ENCODE measurements around the gene CEP131.

The CEP131 gene

DNA sequence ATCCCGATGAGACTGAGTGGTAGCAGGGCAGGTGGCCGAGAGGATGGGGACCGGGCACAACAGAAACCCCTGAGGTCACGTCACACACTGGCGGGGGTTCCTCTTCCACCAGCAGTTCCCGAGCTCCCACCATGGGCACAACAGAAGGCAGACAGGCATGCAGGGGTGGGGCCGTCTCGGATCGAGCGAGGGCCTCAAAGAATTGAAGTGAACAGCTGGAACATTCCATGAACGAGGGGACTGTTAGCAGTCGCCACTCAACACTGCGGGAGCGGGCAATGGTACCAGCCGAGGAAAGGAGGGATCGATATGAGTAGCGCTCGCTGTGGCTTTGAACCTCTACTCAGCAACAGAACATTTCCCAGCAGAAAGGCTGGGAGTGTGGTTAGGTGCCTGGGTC lies 5.3 kb downstream of the CEP131 start:
- CTCF ChIA-PET = no interaction called here
- no peak overlapping the region for H3K4me3 Mint-ChIP-seq

GRCh38 chr17:81213978-81214377 lies 8.8 kb downstream of the CEP131 start:
- H3K27ac Mint-ChIP-seq = no peak overlapping the region
- H3K36me3 Mint-ChIP-seq = peaks cover 1% of the 10 kb centered on the region
- no peaks in the 10 kb centered on the region for H3K9me3 Mint-ChIP-seq
- H3K27me3 Mint-ChIP-seq = no peaks in the 10 kb centered on the region
- CTCF ChIA-PET = no interaction called here
- no peak for DNase-seq
- H3K4me3 Mint-ChIP-seq = no peak overlapping the region
- no peaks in the 10 kb centered on the region for H3K4me1 Mint-ChIP-seq

More for the DNA sequence above, 5.3 kb downstream of the CEP131 start:
- no peak for DNase-seq
- Mint-ChIP-seq H3K27ac (no peak overlapping the region), H3K9me3 (no peaks in the 10 kb centered on the region), H3K36me3 (peaks cover 1% of the 10 kb centered on the region), H3K4me1 (peaks cover 9% of the 10 kb centered on the region), H3K27me3 (no peaks in the 10 kb centered on the region)

DNA sequence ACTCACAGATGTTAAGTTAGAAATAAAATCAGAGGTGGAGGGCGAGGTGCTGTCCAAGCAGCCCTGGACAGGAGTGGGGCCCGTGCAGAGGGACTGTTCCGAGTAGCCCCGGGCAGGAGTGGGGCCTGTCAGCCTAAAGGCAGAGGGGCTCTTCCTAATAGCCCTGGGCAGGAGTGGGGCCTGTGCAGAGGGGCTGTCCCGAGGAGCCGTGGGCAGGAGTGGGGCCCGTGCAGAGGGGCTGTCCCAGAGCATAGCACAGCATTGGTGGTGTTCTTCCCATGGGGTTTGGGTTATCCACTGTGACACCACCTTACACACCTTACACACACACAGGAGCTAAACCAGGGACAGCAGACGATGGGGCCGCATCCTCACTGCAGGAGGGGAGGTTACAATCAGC lies 10.4 kb downstream of the CEP131 start:
- no peak for DNase-seq
- no peak overlapping the region for H3K4me3 Mint-ChIP-seq
- H3K27ac Mint-ChIP-seq = no peak overlapping the region
- CTCF ChIA-PET = no interaction called here
- H3K27me3 Mint-ChIP-seq = no peaks in the 10 kb centered on the region
- H3K36me3 Mint-ChIP-seq = peaks cover 1% of the 10 kb centered on the region
- no peaks in the 10 kb centered on the region for H3K4me1 Mint-ChIP-seq
- H3K9me3 Mint-ChIP-seq = no peaks in the 10 kb centered on the region

DNA sequence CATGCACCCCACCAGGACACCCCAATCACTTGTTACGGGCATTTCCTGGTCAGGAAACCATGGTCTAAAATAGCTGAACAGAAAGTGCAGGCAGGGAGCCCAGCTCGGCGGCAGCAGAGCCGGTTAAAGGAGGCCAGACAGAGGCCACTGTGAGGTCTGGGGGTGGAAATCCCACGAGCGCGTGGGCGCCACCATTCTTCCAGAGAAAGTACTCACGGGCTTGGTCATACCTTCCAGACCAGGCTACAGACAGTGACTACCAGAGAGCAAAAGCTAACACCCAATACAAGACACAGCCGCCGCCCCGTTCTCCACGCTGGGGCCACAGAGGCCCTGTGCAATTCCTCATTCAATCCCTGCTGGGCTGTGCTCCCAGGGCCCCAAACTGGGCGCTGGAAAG lies 11.9 kb downstream of the CEP131 start:
- DNase-seq = no peak
- CTCF ChIA-PET = no interaction called here
- H3K9me3 Mint-ChIP-seq = no peaks in the 10 kb centered on the region
- H3K36me3 Mint-ChIP-seq = peaks cover 1% of the 10 kb centered on the region
- no peaks in the 10 kb centered on the region for H3K27me3 Mint-ChIP-seq
- no peaks in the 10 kb centered on the region for H3K4me1 Mint-ChIP-seq
- no peak overlapping the region for H3K4me3 Mint-ChIP-seq
- H3K27ac Mint-ChIP-seq = no peak overlapping the region

DNA sequence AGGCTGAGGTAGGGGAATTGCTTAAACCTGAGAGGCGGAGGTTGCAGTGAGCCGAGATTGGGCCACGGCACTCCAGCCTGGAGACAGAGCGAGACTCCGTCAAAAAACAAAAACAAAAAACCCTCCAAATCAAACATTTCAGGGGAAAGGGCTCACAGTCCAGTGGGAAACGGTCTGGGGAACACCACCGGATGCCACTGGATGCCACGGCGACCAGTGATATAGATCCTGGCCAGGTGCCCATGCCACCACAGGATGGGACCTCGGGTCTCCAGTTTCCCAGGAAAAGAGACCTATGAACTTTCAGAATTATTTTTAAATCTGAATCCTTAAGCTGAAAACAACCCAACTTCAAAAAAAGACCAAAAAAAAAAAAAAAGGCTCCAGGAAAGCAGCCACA lies 12.3 kb downstream of the CEP131 start:
- DNase-seq = no peak
- H3K27me3 Mint-ChIP-seq = no peaks in the 10 kb centered on the region
- H3K27ac Mint-ChIP-seq = no peak overlapping the region
- no peak overlapping the region for H3K4me3 Mint-ChIP-seq
- CTCF ChIA-PET = no interaction called here
- H3K4me1 Mint-ChIP-seq = no peaks in the 10 kb centered on the region
- H3K9me3 Mint-ChIP-seq = no peaks in the 10 kb centered on the region
- no peaks in the 10 kb centered on the region for H3K36me3 Mint-ChIP-seq

- no peaks in the 10 kb centered on the region for H3K9me3 Mint-ChIP-seq
- H3K27me3 Mint-ChIP-seq = no peaks in the 10 kb centered on the region
- no peak overlapping the region for H3K4me3 Mint-ChIP-seq
- no peak overlapping the region for H3K27ac Mint-ChIP-seq
- H3K36me3 Mint-ChIP-seq = no peaks in the 10 kb centered on the region
- H3K4me1 Mint-ChIP-seq = no peaks in the 10 kb centered on the region
- CTCF ChIA-PET = no interaction called here
- DNase-seq = no peak
These were observed 13.6 kb downstream of the CEP131 start for GRCh38 chr17:81209141-81209540.

DNA sequence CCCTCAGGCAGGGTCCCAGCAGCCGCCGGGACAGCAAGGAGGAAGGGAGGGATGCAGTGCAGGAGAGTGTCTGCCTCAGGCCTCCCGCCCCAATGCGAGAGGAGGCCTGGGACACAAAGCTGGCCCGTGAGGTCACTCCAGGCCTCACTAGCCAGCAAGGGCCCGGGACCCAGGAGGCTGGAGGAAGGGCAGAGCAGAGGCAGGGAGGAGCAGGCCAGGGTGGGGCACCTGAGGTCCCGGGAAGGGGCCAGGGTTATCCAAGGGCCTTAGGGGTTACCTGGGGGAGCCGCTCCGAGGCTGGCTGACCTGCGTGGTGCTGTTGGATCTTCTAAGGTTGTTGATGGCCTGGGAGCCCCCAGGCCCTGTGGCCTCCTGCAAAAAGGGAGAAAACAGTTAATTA lies 14.1 kb downstream of the CEP131 start:
- no peak overlapping the region for H3K4me3 Mint-ChIP-seq
- H3K36me3 Mint-ChIP-seq = no peaks in the 10 kb centered on the region
- DNase-seq = no peak
- CTCF ChIA-PET = no interaction called here
- H3K27me3 Mint-ChIP-seq = no peaks in the 10 kb centered on the region
- H3K9me3 Mint-ChIP-seq = no peaks in the 10 kb centered on the region
- no peaks in the 10 kb centered on the region for H3K4me1 Mint-ChIP-seq
- H3K27ac Mint-ChIP-seq = no peak overlapping the region

- no peaks in the 10 kb centered on the region for H3K27me3 Mint-ChIP-seq
- H3K27ac Mint-ChIP-seq = no peak overlapping the region
- no peak for DNase-seq
- H3K36me3 Mint-ChIP-seq = no peaks in the 10 kb centered on the region
- no peaks in the 10 kb centered on the region for H3K9me3 Mint-ChIP-seq
- CTCF ChIA-PET = no interaction called here
- no peak overlapping the region for H3K4me3 Mint-ChIP-seq
- no peaks in the 10 kb centered on the region for H3K4me1 Mint-ChIP-seq
These were observed 14.9 kb downstream of the CEP131 start for GRCh38 chr17:81207610-81208581.

DNA sequence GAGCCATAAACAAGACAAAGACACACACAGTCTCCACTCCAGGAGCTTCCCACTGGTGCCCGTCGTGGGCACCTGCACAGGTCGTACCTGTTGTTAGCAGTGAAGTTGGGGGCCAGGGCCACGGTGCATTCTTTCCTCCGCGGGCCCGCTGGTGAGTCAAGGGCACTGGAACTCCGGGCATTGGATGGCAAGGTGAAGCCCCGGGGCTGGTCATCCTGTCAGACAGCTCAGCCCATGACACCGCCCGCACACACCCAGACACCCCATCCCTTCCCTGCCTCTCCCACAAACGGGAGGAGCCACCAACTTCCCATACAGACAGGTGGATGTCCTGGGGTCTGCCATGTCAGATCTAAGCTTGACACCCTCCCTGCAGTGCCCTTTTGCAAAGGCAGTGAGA lies 16.1 kb downstream of the CEP131 start:
- H3K36me3 Mint-ChIP-seq = no peaks in the 10 kb centered on the region
- no peak overlapping the region for H3K4me3 Mint-ChIP-seq
- H3K4me1 Mint-ChIP-seq = no peaks in the 10 kb centered on the region
- no peaks in the 10 kb centered on the region for H3K27me3 Mint-ChIP-seq
- DNase-seq = no peak
- H3K27ac Mint-ChIP-seq = no peak overlapping the region
- H3K9me3 Mint-ChIP-seq = no peaks in the 10 kb centered on the region
- CTCF ChIA-PET = no interaction called here

- CTCF ChIA-PET = no interaction called here
- no peaks in the 10 kb centered on the region for H3K27me3 Mint-ChIP-seq
- no peaks in the 10 kb centered on the region for H3K36me3 Mint-ChIP-seq
- H3K4me3 Mint-ChIP-seq = no peak overlapping the region
- H3K4me1 Mint-ChIP-seq = no peaks in the 10 kb centered on the region
- H3K27ac Mint-ChIP-seq = no peak overlapping the region
- no peak for DNase-seq
- no peaks in the 10 kb centered on the region for H3K9me3 Mint-ChIP-seq
These were observed 16.6 kb downstream of the CEP131 start for GRCh38 chr17:81206166-81206565.

GRCh38 chr17:81204578-81204977 lies 18.2 kb downstream of the CEP131 start:
- H3K4me3 Mint-ChIP-seq = no peak overlapping the region
- no peak overlapping the region for H3K27ac Mint-ChIP-seq
- CTCF ChIA-PET = interaction anchor here (0.6 kb wide), 1 partner anchor 102 kb away, joined by 3 read pairs; no protein-coding TSS in a partner anchor
- no peaks in the 10 kb centered on the region for H3K27me3 Mint-ChIP-seq
- H3K36me3 Mint-ChIP-seq = no peaks in the 10 kb centered on the region
- no peaks in the 10 kb centered on the region for H3K9me3 Mint-ChIP-seq
- no peak for DNase-seq
- no peaks in the 10 kb centered on the region for H3K4me1 Mint-ChIP-seq

DNA sequence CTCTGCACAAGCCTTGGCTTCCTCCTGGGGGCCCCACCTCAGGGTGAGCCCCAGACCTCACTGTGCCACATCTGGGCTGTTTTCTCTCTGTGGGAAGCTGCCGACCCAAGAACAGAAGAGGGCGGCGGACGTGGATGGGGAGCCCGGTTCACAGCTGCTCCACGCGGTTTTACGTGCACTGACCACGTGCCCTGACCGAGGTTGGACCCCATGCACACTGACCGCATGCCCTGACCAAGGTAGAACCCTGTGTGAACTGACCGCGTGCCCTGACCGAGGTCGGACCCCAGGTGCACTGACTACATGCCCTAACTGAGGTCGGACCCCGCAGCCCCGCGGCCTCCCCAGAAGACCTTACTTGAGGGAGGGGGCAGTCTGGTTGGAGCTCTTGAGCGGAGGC lies 19.6 kb downstream of the CEP131 start:
- CTCF ChIA-PET = no interaction called here
- no peak for DNase-seq
- H3K36me3 Mint-ChIP-seq = no peaks in the 10 kb centered on the region
- H3K4me1 Mint-ChIP-seq = no peaks in the 10 kb centered on the region
- no peaks in the 10 kb centered on the region for H3K27me3 Mint-ChIP-seq
- no peak overlapping the region for H3K27ac Mint-ChIP-seq
- no peak overlapping the region for H3K4me3 Mint-ChIP-seq
- H3K9me3 Mint-ChIP-seq = no peaks in the 10 kb centered on the region

DNA sequence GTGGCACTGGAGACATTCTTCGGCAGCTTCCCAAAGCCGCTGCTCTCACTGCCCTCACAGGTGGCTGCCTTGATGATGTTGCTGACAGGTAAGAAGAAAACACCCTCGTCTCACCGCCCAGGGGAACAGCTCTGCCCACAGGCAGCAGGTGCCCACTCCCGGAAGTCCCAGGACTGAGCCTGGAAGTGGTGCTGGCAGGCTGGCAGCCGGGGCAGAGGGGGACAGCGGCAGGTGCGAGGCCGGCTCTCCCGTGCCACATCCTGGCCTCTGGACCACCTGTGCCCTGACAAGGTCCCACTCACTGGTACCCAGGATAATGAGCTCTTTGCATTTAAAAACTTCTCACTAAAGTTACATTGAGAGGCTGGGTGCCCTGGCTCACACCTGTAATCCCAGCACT lies 20.4 kb downstream of the CEP131 start:
- Mint-ChIP-seq H3K4me3 (no peak overlapping the region), H3K9me3 (no peaks in the 10 kb centered on the region), H3K36me3 (no peaks in the 10 kb centered on the region), H3K4me1 (no peaks in the 10 kb centered on the region), H3K27me3 (no peaks in the 10 kb centered on the region), H3K27ac (no peak overlapping the region)
- DNase-seq = no peak
- CTCF ChIA-PET = no interaction called here

GRCh38 chr17:81200695-81201580 lies 21.8 kb downstream of the CEP131 start:
- CTCF ChIA-PET = interaction anchor here (0.6 kb wide), 1 partner anchor 1637 kb away, joined by 3 read pairs; no protein-coding TSS in a partner anchor
- Mint-ChIP-seq H3K27ac (peak overlapping the region; percentile 33), H3K9me3 (no peaks in the 10 kb centered on the region), H3K27me3 (no peaks in the 10 kb centered on the region), H3K4me1 (no peaks in the 10 kb centered on the region), H3K36me3 (no peaks in the 10 kb centered on the region), H3K4me3 (no peak overlapping the region)
- peak; percentile 51 for DNase-seq

Data from activated naive CD4-positive, alpha-beta T cell treated with anti-CD3 and anti-CD28 coated beads, Interleukin-2, amount 10 ng/mL, durations not matched to agents 7 days and 5 days (primary cell).